Left ventricle myocardium inferior (tissue), 1 donor: ENCODE results near the gene SLITRK2. TPM values are rescaled to one million over a fixed set of nuclear protein-coding genes. Genes with fewer than 3 reads are reported as not detected.

Source experiments
- DNase-seq: peaks from one replicate; pipeline ENCODE4 v3.0.0-alpha.2; 2020
- H3K27ac ChIP-seq: fragments of 200-600 bp; replicated peaks from 2 replicates; pipeline ENCODE4 v1.8.0; 2021
- H3K27me3 ChIP-seq: fragments of 200-600 bp; 2 replicates; pipeline ENCODE4 v1.8.0; 2021; ENCODE audit warnings: low read depth
- H3K36me3 ChIP-seq: fragments of 200-600 bp; 2 replicates; pipeline ENCODE4 v1.8.0; 2021
- H3K4me1 ChIP-seq: fragments of 200-600 bp; 2 replicates; pipeline ENCODE4 v1.8.0; 2021
- H3K4me3 ChIP-seq: fragments of 200-600 bp; 2 replicates; pipeline ENCODE4 v1.8.0; 2021; ENCODE audit warnings: mild to moderate bottlenecking, moderate library complexity
- H3K9me3 ChIP-seq: fragments of 200-600 bp; replicated peaks from 2 replicates; pipeline ENCODE4 v1.8.0; 2021
- intact Hi-C: fragments of 100-400 bp; cut with micrococcal nuclease; formaldehyde crosslinking; loops from one replicate; pipeline ENCODE4 v1.11.0; 2022
- long read RNA-seq: library from polyadenylated mRNA; unstranded; transcript quantifications from one replicate; pipeline ENCODE4 v2.0.0, GENCODE V29; 2021
- total RNA-seq: library from RNA; stranded (reverse); fragmentation: NEBNext Ultra II Directional; extraction: Animal tissue kit (Norgen Biotek cat#: 25700); gene quantifications from one replicate; pipeline ENCODE4 v1.2.1, GENCODE V29; 2021
- TF ChIP-seq, protein P1 (sequence below): fragments of 200-600 bp; IDR thresholded peaks from 2 replicates; pipeline ENCODE4 v1.8.0; 2021; ENCODE audit warnings: antibody characterized with exemption, mild to moderate bottlenecking, borderline replicate concordance
- donor health status: DM: no; HTN: yes; CAD: no; lungs with severe emphysema.

Gene SLITRK2, protein sequence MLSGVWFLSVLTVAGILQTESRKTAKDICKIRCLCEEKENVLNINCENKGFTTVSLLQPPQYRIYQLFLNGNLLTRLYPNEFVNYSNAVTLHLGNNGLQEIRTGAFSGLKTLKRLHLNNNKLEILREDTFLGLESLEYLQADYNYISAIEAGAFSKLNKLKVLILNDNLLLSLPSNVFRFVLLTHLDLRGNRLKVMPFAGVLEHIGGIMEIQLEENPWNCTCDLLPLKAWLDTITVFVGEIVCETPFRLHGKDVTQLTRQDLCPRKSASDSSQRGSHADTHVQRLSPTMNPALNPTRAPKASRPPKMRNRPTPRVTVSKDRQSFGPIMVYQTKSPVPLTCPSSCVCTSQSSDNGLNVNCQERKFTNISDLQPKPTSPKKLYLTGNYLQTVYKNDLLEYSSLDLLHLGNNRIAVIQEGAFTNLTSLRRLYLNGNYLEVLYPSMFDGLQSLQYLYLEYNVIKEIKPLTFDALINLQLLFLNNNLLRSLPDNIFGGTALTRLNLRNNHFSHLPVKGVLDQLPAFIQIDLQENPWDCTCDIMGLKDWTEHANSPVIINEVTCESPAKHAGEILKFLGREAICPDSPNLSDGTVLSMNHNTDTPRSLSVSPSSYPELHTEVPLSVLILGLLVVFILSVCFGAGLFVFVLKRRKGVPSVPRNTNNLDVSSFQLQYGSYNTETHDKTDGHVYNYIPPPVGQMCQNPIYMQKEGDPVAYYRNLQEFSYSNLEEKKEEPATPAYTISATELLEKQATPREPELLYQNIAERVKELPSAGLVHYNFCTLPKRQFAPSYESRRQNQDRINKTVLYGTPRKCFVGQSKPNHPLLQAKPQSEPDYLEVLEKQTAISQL
- 0.30 TPM for total RNA-seq
- long read RNA-seq, full-length matches to known transcripts, result 2 of 2 reads
- long read RNA-seq, partial matches to known transcripts, result 0 of 2 reads
- long read RNA-seq, other reads (novel, unspliced or antisense), result 0 of 2 reads

DNA sequence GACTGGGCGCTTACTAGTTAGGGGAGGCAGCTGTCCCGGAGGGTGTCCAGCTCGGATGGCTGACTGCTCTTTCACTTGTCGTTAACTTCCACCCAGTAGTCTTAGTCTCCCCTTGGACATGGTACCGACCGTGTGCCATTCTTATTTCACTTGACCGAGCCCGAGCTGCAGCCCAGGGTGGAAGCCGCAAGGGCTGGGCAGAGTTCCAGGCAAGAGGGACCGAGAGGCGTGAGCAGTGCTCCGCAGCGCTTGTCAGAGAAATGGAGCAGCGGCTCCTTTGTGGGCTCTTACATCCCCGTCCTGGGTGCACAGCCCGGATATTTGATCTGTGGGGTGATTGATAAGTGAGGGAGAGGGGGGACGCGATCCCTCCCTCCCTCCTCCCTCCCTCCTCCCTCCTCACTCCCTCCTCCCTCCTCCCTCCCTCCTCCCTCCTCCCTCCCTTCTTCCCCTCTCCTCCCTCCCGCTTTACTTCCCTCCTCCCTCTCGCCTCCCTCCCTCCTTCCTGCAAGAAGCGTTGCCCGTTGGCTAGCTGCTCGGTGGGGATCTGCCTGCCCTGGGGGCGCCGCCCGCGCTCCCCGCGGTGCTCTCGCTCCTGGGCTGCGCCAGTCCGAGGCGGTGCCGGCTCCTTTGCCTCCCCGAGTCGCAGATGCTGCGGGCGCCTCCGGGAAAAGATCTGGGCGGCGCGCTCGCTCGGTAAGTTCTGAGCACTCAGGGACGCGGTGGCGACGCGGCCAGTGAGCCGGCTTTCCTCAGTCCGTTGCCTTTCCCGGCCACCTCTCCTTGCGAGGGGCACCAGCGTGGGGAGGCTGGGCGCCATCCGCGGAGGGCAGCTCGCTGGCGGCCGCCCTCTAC, at the start of gene SLITRK2:
SLITRK2 (plus strand) TSS at position 499 of the 855 bp plus-strand sequence. CDS start 4,597 bp downstream, outside the sequence.
- H3K4me3 ChIP-seq, result peak within 1 kb of the TSS; percentile 52
- no peak within 1 kb of the TSS for H3K27ac ChIP-seq
- H3K4me1 ChIP-seq, result no peaks in the 10 kb centered on the region
- intact Hi-C loops, result no loop called here
- DNase-seq, result no peak
- peaks cover 76% of the 10 kb centered on the region for H3K27me3 ChIP-seq
- H3K36me3 ChIP-seq, result no peaks in the 10 kb centered on the region
- TF ChIP-seq, protein P1, sequence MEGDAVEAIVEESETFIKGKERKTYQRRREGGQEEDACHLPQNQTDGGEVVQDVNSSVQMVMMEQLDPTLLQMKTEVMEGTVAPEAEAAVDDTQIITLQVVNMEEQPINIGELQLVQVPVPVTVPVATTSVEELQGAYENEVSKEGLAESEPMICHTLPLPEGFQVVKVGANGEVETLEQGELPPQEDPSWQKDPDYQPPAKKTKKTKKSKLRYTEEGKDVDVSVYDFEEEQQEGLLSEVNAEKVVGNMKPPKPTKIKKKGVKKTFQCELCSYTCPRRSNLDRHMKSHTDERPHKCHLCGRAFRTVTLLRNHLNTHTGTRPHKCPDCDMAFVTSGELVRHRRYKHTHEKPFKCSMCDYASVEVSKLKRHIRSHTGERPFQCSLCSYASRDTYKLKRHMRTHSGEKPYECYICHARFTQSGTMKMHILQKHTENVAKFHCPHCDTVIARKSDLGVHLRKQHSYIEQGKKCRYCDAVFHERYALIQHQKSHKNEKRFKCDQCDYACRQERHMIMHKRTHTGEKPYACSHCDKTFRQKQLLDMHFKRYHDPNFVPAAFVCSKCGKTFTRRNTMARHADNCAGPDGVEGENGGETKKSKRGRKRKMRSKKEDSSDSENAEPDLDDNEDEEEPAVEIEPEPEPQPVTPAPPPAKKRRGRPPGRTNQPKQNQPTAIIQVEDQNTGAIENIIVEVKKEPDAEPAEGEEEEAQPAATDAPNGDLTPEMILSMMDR, result no peak
- no peaks in the 10 kb centered on the region for H3K9me3 ChIP-seq

DNA sequence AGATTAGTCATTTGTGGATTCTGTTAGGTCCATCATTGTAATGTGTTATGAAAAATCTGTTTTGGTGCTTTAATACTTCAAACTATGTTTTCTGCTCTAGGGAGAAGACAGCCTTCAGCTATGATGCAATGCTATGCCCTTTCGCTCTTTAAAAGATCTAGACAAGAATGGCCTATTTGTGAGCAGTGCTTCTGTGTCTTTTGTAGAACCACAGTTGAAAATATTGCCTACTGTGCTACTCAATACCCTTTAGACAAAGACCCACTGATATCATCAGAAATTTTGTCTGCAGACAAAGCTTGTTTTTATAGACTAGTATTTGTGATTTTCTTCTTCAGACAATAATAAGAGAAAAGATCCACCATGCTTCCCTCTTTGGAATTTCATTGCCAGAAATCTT, 44.6 kb upstream of the SLITRK2 start:
- intact Hi-C loops, result no loop called here
- no peak overlapping the region for H3K4me3 ChIP-seq
- no peak for DNase-seq
- TF ChIP-seq, protein P1, result no peak
- no peaks in the 10 kb centered on the region for H3K36me3 ChIP-seq
- no peaks in the 10 kb centered on the region for H3K9me3 ChIP-seq
- H3K27ac ChIP-seq, result no peak overlapping the region
- no peaks in the 10 kb centered on the region for H3K27me3 ChIP-seq
- H3K4me1 ChIP-seq, result no peaks in the 10 kb centered on the region

GRCh38 chrX:145792281-145792680, 25.3 kb upstream of the SLITRK2 start:
- DNase-seq, result no peak
- intact Hi-C loops, result no loop called here
- no peaks in the 10 kb centered on the region for H3K9me3 ChIP-seq
- H3K4me3 ChIP-seq, result no peak overlapping the region
- H3K27me3 ChIP-seq, result no peaks in the 10 kb centered on the region
- no peaks in the 10 kb centered on the region for H3K4me1 ChIP-seq
- TF ChIP-seq, protein P1, result no peak
- no peak overlapping the region for H3K27ac ChIP-seq
- H3K36me3 ChIP-seq, result no peaks in the 10 kb centered on the region

DNA sequence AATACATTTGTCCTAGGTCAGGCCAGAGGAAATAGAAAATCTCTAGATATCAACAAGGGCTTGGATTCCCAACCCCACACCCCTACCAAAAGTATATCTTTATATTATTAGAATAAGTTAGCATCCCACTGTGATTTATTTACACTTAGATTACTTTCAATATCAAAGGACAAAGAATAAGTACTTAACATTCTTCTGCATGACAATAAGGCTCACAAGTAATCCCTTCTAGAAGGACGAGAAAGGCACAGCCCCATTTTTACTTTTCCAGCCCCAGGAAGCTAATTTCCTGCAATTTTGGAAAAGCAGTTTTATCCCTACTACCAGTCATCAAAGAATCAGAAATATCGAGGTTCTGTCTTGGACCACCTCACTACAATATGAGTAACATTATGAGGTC, 14.1 kb upstream of the SLITRK2 start:
- Histone ChIP-seq H3K27ac (no peak overlapping the region), H3K9me3 (no peaks in the 10 kb centered on the region), H3K27me3 (no peaks in the 10 kb centered on the region), H3K36me3 (no peaks in the 10 kb centered on the region), H3K4me3 (no peak overlapping the region), H3K4me1 (no peaks in the 10 kb centered on the region)
- intact Hi-C loops, result no loop called here
- no peak for DNase-seq
- TF ChIP-seq, protein P1, result no peak

GRCh38 chrX:145813081-145813480, 4.5 kb upstream of the SLITRK2 start:
- Histone ChIP-seq H3K9me3 (no peaks in the 10 kb centered on the region), H3K4me1 (no peaks in the 10 kb centered on the region), H3K27me3 (peaks cover 35% of the 10 kb centered on the region), H3K36me3 (no peaks in the 10 kb centered on the region), H3K4me3 (no peak overlapping the region), H3K27ac (no peak overlapping the region)
- TF ChIP-seq, protein P1, result no peak
- DNase-seq, result no peak
- intact Hi-C loops, result no loop called here
